Measurements from ENCODE around the gene SYNE1. TPM values are rescaled to one million over a fixed set of nuclear protein-coding genes. Genes with fewer than 3 reads are reported as not detected.
A peak's percentile ranks its signal among the peaks of the same experiment; 100 is the strongest.
"Not testable (repeated sequence)": the region's sequence is repeated elsewhere in the genome, so short reads cannot be mapped to it uniquely, and the experiment has no call there.

The SYNE1 gene
- total RNA-seq, 1 donor from 2014 or later: 81.3 TPM

GRCh38 chr6:152558798-152559197, 78.4 kb downstream of the SYNE1 start:
- DNase-seq: not testable (repeated sequence)

- no peak for DNase-seq
Observed at GRCh38 chr6:152557502-152557901, 79.7 kb downstream of the SYNE1 start.

GRCh38 chr6:152554851-152555250, 82.3 kb downstream of the SYNE1 start:
- DNase-seq: no peak

- DNase-seq: peak; percentile 91
Observed at GRCh38 chr6:152552616-152553209, 84.4 kb downstream of the SYNE1 start.

GRCh38 chr6:152543519-152543918, 93.6 kb downstream of the SYNE1 start:
- DNase-seq: no peak

GRCh38 chr6:152540381-152540780, 96.8 kb downstream of the SYNE1 start:
- no peak for DNase-seq

GRCh38 chr6:152534541-152534940, 102.6 kb downstream of the SYNE1 start:
- no peak for DNase-seq

GRCh38 chr6:152532556-152533422, 104.4 kb downstream of the SYNE1 start:
- no peak for DNase-seq

- DNase-seq: no peak
Observed at GRCh38 chr6:152531659-152532058, 105.5 kb downstream of the SYNE1 start.

- no peak for DNase-seq
Observed at GRCh38 chr6:152529369-152529768, 107.8 kb downstream of the SYNE1 start.

- DNase-seq: not testable (repeated sequence)
Observed at GRCh38 chr6:152514120-152514519, 123.0 kb downstream of the SYNE1 start.

- DNase-seq: no peak
Observed at GRCh38 chr6:152509916-152510315, 127.2 kb downstream of the SYNE1 start.

- no peak for DNase-seq
Observed at GRCh38 chr6:152508477-152508876, 128.7 kb downstream of the SYNE1 start.

- peak; percentile 1 for DNase-seq
Observed at GRCh38 chr6:152503546-152503945, 133.6 kb downstream of the SYNE1 start.

GRCh38 chr6:152502421-152503188, 134.6 kb downstream of the SYNE1 start:
- no peak for DNase-seq

- no peak for DNase-seq
Observed at GRCh38 chr6:152499931-152500330, 137.2 kb downstream of the SYNE1 start.

GRCh38 chr6:152496731-152497130, 140.4 kb downstream of the SYNE1 start:
- no peak for DNase-seq

GRCh38 chr6:152495456-152495855, 141.7 kb downstream of the SYNE1 start:
- DNase-seq: not testable (repeated sequence)

- not testable (repeated sequence) for DNase-seq
Observed at GRCh38 chr6:152492281-152492680, 144.9 kb downstream of the SYNE1 start.

- DNase-seq: not testable (repeated sequence)
Observed at GRCh38 chr6:152491501-152491900, 145.7 kb downstream of the SYNE1 start.

- DNase-seq: peak; percentile 7
Observed at GRCh38 chr6:152490971-152491378, 146.2 kb downstream of the SYNE1 start.

- peak; percentile 71 for DNase-seq
Observed at GRCh38 chr6:152484806-152485205, 152.4 kb downstream of the SYNE1 start.

GRCh38 chr6:152482289-152482688, 154.9 kb downstream of the SYNE1 start:
- DNase-seq: no peak
